Erythroblast (primary cell): ENCODE data around the gene RILPL1.

Experiments
- GATA1 ChIP-seq: IDR thresholded peaks from 2 replicates; pipeline ENCODE4 v1.6.1; 2011; ENCODE audit warnings: low read depth, mild to moderate bottlenecking, control low read depth, low read length, moderate library complexity
- POLR2A ChIP-seq: IDR thresholded peaks from 2 replicates; pipeline ENCODE4 v1.6.1; 2011; ENCODE audit warnings: mild to moderate bottlenecking, low read length

DNA sequence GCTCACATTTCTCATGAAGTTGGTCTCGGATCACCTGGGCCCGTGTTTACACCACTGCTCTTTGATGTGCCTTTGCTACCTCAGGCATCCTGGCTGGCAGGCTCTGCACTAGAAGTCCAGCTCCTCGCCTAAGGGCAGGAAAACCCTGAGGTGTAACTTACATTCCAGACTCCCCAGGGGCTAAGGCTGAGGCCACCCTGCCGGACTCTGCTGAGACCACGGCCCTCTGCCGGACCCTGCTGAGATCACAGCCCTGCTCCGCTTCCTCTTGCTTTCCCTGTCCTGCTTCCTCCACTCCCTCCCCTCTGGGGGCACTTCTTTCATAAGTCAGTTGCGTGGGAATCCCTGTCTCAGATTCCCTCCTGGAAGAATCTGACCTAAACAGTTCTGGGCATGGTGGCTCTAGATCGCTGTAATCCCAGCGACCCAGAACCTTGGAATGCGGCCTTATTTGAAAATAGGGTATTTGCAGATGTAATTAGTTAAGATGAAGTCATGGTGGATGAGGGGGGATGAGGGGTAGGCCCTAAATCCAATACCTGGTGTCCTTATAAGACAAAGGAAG lies 17.2 kb downstream of the RILPL1 start:
- no peak for TF ChIP-seq POLR2A
- no peak for TF ChIP-seq GATA1
